ENCODE results near the gene CAB39L. TPM values are rescaled to one million over a fixed set of nuclear protein-coding genes. Genes with fewer than 3 reads are reported as not detected.

CAB39L gene
- total RNA-seq, 1 experiment from 2014 or later = 6.2 TPM

DNA sequence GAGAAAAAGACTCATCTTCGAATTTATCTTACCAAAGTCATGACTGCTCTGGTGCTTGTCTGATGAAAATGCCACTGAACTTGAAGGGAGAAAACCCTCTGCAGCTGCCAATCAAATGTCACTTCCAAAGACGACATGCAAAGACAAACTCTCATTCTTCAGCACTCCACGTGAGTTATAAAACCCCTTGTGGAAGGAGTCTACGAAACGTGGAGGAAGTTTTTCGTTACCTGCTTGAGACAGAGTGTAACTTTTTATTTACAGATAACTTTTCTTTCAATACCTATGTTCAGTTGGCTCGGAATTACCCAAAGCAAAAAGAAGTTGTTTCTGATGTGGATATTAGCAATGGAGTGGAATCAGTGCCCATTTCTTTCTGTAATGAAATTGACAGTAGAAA lies 32.7 kb upstream of the CAB39L start:
- TF ChIP-seq, protein P1, sequence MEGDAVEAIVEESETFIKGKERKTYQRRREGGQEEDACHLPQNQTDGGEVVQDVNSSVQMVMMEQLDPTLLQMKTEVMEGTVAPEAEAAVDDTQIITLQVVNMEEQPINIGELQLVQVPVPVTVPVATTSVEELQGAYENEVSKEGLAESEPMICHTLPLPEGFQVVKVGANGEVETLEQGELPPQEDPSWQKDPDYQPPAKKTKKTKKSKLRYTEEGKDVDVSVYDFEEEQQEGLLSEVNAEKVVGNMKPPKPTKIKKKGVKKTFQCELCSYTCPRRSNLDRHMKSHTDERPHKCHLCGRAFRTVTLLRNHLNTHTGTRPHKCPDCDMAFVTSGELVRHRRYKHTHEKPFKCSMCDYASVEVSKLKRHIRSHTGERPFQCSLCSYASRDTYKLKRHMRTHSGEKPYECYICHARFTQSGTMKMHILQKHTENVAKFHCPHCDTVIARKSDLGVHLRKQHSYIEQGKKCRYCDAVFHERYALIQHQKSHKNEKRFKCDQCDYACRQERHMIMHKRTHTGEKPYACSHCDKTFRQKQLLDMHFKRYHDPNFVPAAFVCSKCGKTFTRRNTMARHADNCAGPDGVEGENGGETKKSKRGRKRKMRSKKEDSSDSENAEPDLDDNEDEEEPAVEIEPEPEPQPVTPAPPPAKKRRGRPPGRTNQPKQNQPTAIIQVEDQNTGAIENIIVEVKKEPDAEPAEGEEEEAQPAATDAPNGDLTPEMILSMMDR (IDR thresholded peaks at IDR 0.05; ENCODE audit: unreplicated experiment) = no peak
- intact Hi-C loops (cut with micrococcal nuclease) = no loop called here
- no TSS peak for BruUV-seq (replicated peaks)
- no peak for DNase-seq (ENCODE audit: unreplicated experiment)
- CTCF ChIA-PET = interaction anchor here (0.6 kb wide), 1 partner anchor 12 kb away, joined by 3 read pairs; no protein-coding TSS in a partner anchor
- no peaks in the 10 kb centered on the region for H3K27me3 Mint-ChIP-seq (ENCODE audit: insufficient read depth, unreplicated experiment)
- no peaks in the 10 kb centered on the region for H3K9me3 Mint-ChIP-seq (ENCODE audit: unreplicated experiment)
- POLR2A ChIA-PET = interaction anchor here (0.7 kb wide), 1 partner anchor 13 kb away, joined by 3 read pairs; no protein-coding TSS in a partner anchor
- H3K36me3 Mint-ChIP-seq (ENCODE audit: insufficient read depth, unreplicated experiment) = peaks cover 30% of the 10 kb centered on the region
- no peaks in the 10 kb centered on the region for H3K4me1 Mint-ChIP-seq (ENCODE audit: insufficient read depth, unreplicated experiment)
- no peak overlapping the region for H3K4me3 Mint-ChIP-seq (ENCODE audit: unreplicated experiment)
- no peak overlapping the region for H3K27ac Mint-ChIP-seq (ENCODE audit: low read depth, unreplicated experiment)

DNA sequence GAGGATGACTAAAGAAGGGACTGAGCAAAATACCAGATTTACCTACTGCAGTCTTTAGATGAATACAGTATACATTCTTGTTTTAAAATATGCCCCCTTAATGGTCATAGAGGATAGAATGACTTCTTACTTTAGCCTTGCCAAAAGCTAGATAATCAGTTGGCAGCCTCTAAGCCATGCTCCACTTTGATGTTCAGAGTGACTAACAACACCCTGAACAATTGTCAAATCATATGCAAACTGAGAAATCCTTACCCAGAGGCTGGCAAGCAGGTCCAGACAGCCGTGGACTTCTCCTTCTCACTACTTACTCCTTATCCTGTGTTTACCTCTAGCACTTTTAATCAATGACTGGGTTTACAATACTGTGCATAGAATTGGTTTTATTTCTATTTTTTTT lies 28.3 kb upstream of the CAB39L start:
- no peak for DNase-seq (ENCODE audit: unreplicated experiment)
- Mint-ChIP-seq H3K27ac (ENCODE audit: low read depth, unreplicated experiment) (no peak overlapping the region), H3K9me3 (ENCODE audit: unreplicated experiment) (no peaks in the 10 kb centered on the region), H3K4me3 (ENCODE audit: unreplicated experiment) (no peak overlapping the region), H3K27me3 (ENCODE audit: insufficient read depth, unreplicated experiment) (no peaks in the 10 kb centered on the region), H3K4me1 (ENCODE audit: insufficient read depth, unreplicated experiment) (no peaks in the 10 kb centered on the region), H3K36me3 (ENCODE audit: insufficient read depth, unreplicated experiment) (peaks cover 39% of the 10 kb centered on the region)
- no TSS peak for BruUV-seq (replicated peaks)
- POLR2A ChIA-PET = interaction anchor here (1.5 kb wide), 1 partner anchor 28 kb away, joined by 7 read pairs; the partner anchor contains the start of genes CAB39L and SETDB2
- CTCF ChIA-PET = interaction anchor here (0.6 kb wide), 1 partner anchor 14 kb away, joined by 4 read pairs; no protein-coding TSS in a partner anchor
- intact Hi-C loops (cut with micrococcal nuclease) = no loop called here
- TF ChIP-seq, protein P1 (IDR thresholded peaks at IDR 0.05; ENCODE audit: unreplicated experiment) = no peak

DNA sequence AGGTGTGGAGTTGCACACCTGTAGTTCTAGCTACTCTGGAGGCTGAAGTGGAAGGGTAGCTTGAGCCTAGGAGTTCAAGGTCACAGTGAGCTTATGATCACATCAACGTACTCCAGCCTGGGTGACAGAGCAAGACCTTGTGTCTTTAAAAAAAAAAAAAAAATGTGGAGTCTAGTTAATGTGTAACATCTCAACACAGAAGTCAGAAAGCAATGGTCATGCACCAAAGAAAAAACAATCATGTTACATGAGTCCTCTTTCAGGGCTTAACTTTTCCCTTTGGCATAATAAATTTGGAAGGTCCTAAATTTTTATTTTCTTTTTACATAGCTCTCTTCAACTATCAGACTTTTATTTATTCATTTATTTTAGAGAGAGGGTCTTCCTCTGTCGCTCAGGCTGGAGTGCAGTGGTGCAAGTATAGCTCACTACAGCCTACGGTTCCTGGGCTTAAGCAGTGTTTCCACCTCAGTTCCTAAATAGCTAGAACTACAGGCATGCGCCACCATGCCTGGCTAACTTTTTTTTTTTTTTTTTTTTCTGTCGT lies 22.5 kb upstream of the CAB39L start:
- CTCF ChIA-PET = interaction anchor here (0.6 to 0.9 kb wide), 4 partner anchors 163 to 1073 kb away, joined by 3 to 5 read pairs (median 4); no protein-coding TSS in a partner anchor
- H3K36me3 Mint-ChIP-seq (ENCODE audit: insufficient read depth, unreplicated experiment) = peaks cover 41% of the 10 kb centered on the region
- POLR2A ChIA-PET = interaction anchor here (3.1 kb wide), 1 partner anchor 21 kb away, joined by 14 read pairs; the partner anchor contains the start of genes CAB39L and SETDB2
- no peak overlapping the region for H3K4me3 Mint-ChIP-seq (ENCODE audit: unreplicated experiment)
- no peaks in the 10 kb centered on the region for H3K4me1 Mint-ChIP-seq (ENCODE audit: insufficient read depth, unreplicated experiment)
- H3K9me3 Mint-ChIP-seq (ENCODE audit: unreplicated experiment) = no peaks in the 10 kb centered on the region
- BruUV-seq (replicated peaks) = no TSS peak
- intact Hi-C loops (cut with micrococcal nuclease) = no loop called here
- no peak for DNase-seq (ENCODE audit: unreplicated experiment)
- TF ChIP-seq, protein P1 (IDR thresholded peaks at IDR 0.05; ENCODE audit: unreplicated experiment) = no peak
- no peaks in the 10 kb centered on the region for H3K27me3 Mint-ChIP-seq (ENCODE audit: insufficient read depth, unreplicated experiment)
- no peak overlapping the region for H3K27ac Mint-ChIP-seq (ENCODE audit: low read depth, unreplicated experiment)

- no peaks in the 10 kb centered on the region for H3K27me3 Mint-ChIP-seq (ENCODE audit: insufficient read depth, unreplicated experiment)
- ChIA-PET POLR2A (interaction anchor here (0.6 kb wide), 1 partner anchor 136 kb away, joined by 4 read pairs; no protein-coding TSS in a partner anchor), CTCF (no interaction called here)
- no TSS peak for BruUV-seq (replicated peaks)
- peaks cover 42% of the 10 kb centered on the region for H3K36me3 Mint-ChIP-seq (ENCODE audit: insufficient read depth, unreplicated experiment)
- no peak for DNase-seq (ENCODE audit: unreplicated experiment)
- no peaks in the 10 kb centered on the region for H3K4me1 Mint-ChIP-seq (ENCODE audit: insufficient read depth, unreplicated experiment)
- TF ChIP-seq, protein P1 (IDR thresholded peaks at IDR 0.05; ENCODE audit: unreplicated experiment) = no peak
- intact Hi-C loops (cut with micrococcal nuclease) = no loop called here
- no peak overlapping the region for H3K4me3 Mint-ChIP-seq (ENCODE audit: unreplicated experiment)
- H3K27ac Mint-ChIP-seq (ENCODE audit: low read depth, unreplicated experiment) = no peak overlapping the region
- H3K9me3 Mint-ChIP-seq (ENCODE audit: unreplicated experiment) = no peaks in the 10 kb centered on the region
Measured at GRCh38 chr13:49464621-49465325, 20.9 kb upstream of the CAB39L start.
